HEK293T (cell line): ENCODE data around the gene PTPN11.

Source experiments
- ARNT ChIP-seq: fragments of 450-650 bp; IDR thresholded peaks from 2 replicates; pipeline ENCODE4 v1.6.1; 2017; ENCODE audit warnings: mild to moderate bottlenecking
- BHLHE40 ChIP-seq: fragments of 450-650 bp; IDR thresholded peaks from 2 replicates; pipeline ENCODE4 v1.6.1; 2016; ENCODE audit warnings: mild to moderate bottlenecking, moderate library complexity, borderline replicate concordance
- CTBP1 ChIP-seq: fragments of 450-650 bp; IDR thresholded peaks from 2 replicates; pipeline ENCODE4 v1.6.1; 2016; ENCODE audit warnings: borderline replicate concordance
- ELF4 ChIP-seq: fragments of 450-650 bp; IDR thresholded peaks from 2 replicates; pipeline ENCODE4 v1.6.1; 2017; ENCODE audit warnings: antibody characterized with exemption
- FOXA1 ChIP-seq: fragments of 450-650 bp; IDR thresholded peaks from 2 replicates; pipeline ENCODE4 v1.6.1; 2016; ENCODE audit warnings: mild to moderate bottlenecking
- FOXK2 ChIP-seq: fragments of 450-650 bp; IDR thresholded peaks from 2 replicates; pipeline ENCODE4 v1.6.1; 2016; ENCODE audit warnings: mild to moderate bottlenecking
- FOXM1 ChIP-seq: fragments of 450-650 bp; IDR thresholded peaks from 2 replicates; pipeline ENCODE4 v1.6.1; 2017; ENCODE audit warnings: mild to moderate bottlenecking, borderline replicate concordance
- HDGF ChIP-seq: fragments of 450-650 bp; IDR thresholded peaks from 2 replicates; pipeline ENCODE4 v1.6.1; 2017; ENCODE audit warnings: antibody characterized with exemption, borderline replicate concordance
- LEF1 ChIP-seq: fragments of 450-650 bp; IDR thresholded peaks from 2 replicates; pipeline ENCODE4 v1.6.1; 2017; ENCODE audit warnings: mild to moderate bottlenecking, borderline replicate concordance
- PKNOX1 ChIP-seq: fragments of 450-650 bp; IDR thresholded peaks from 2 replicates; pipeline ENCODE4 v1.6.1; 2016
- SP1 ChIP-seq: fragments of 450-650 bp; IDR thresholded peaks from 2 replicates; pipeline ENCODE4 v1.6.1; 2017
- SUZ12 ChIP-seq: fragments of 450-650 bp; IDR thresholded peaks from 2 replicates; pipeline ENCODE4 v1.6.1; 2016; ENCODE audit warnings: mild to moderate bottlenecking
- ZNF384 ChIP-seq: fragments of 450-650 bp; IDR thresholded peaks from 2 replicates; pipeline ENCODE4 v1.6.1; 2016

GRCh38 chr12:112546339-112546738, 127.6 kb downstream of the PTPN11 start:
- TF ChIP-seq BHLHE40 = no peak
- TF ChIP-seq SP1 = no peak
- TF ChIP-seq SUZ12 = no peak
- TF ChIP-seq FOXM1 = no peak
- no peak for TF ChIP-seq FOXA1
- TF ChIP-seq LEF1 = no peak
- no peak for TF ChIP-seq CTBP1
- no peak for TF ChIP-seq ARNT
- TF ChIP-seq ELF4 = no peak
- no peak for TF ChIP-seq PKNOX1
- no peak for TF ChIP-seq FOXK2
- TF ChIP-seq ZNF384 = no peak
- TF ChIP-seq HDGF = no peak
